GM12892 (cell line): Measurements from ENCODE around the gene PIP4K2A.

Source experiments
- POLR2A ChIP-seq: IDR thresholded peaks from 2 replicates; pipeline ENCODE4 v1.6.1; 2011; ENCODE audit warnings: low read depth, low read length, control low read depth
- POLR2AphosphoS5 ChIP-seq: IDR thresholded peaks from 2 replicates; pipeline ENCODE4 v1.6.1; 2011; ENCODE audit warnings: low read depth, low read length, control low read depth
- TAF1 ChIP-seq: IDR thresholded peaks from 2 replicates; pipeline ENCODE4 v1.6.1; 2011; ENCODE audit warnings: low read depth, mild to moderate bottlenecking, control low read depth, low read length, borderline replicate concordance

- TF ChIP-seq POLR2A: no peak
- TF ChIP-seq POLR2AphosphoS5: no peak
- TF ChIP-seq TAF1: no peak
These were observed 58.3 kb downstream of the PIP4K2A start for GRCh38 chr10:22656036-22656435.
